HEK293 (cell line): ENCODE measurements around the gene CDH3.

Source experiments
- BCL11B ChIP-seq: fragments of 450-650 bp; formaldehyde crosslinking; IDR thresholded peaks from 2 replicates; pipeline ENCODE4 v1.5.1; 2016; ENCODE audit warnings: low read depth, missing biosample characterization, missing genetic modification characterization
- BCL6B ChIP-seq: fragments of 450-650 bp; formaldehyde crosslinking; IDR thresholded peaks from 2 replicates; pipeline ENCODE4 v1.5.1; 2017; ENCODE audit warnings: missing biosample characterization, missing genetic modification characterization
- ELK4 ChIP-seq: IDR thresholded peaks from 2 replicates; pipeline ENCODE4 v1.6.1; 2011; ENCODE audit warnings: mild to moderate bottlenecking, low read depth, low read length, borderline replicate concordance
- MZF1 ChIP-seq: fragments of 450-650 bp; formaldehyde crosslinking; IDR thresholded peaks from 2 replicates; pipeline ENCODE4 v1.5.1; 2017; ENCODE audit warnings: missing biosample characterization, missing genetic modification characterization, borderline replicate concordance
- OVOL3 ChIP-seq: fragments of 450-650 bp; formaldehyde crosslinking; IDR thresholded peaks from 2 replicates; pipeline ENCODE4 v1.5.1; 2016; ENCODE audit warnings: missing biosample characterization, missing genetic modification characterization
- PRDM4 ChIP-seq: fragments of 450-650 bp; formaldehyde crosslinking; IDR thresholded peaks from 2 replicates; pipeline ENCODE4 v1.5.1; 2017; ENCODE audit warnings: missing biosample characterization, missing genetic modification characterization
- REST ChIP-seq: fragments of 450-650 bp; formaldehyde crosslinking; IDR thresholded peaks from 2 replicates; pipeline ENCODE4 v1.5.1; 2016; ENCODE audit warnings: missing biosample characterization, missing genetic modification characterization
- SCRT1 ChIP-seq: fragments of 450-650 bp; formaldehyde crosslinking; IDR thresholded peaks from 2 replicates; pipeline ENCODE4 v1.5.1; 2016; ENCODE audit warnings: missing biosample characterization, missing genetic modification characterization, borderline replicate concordance
- SCRT2 ChIP-seq: fragments of 450-650 bp; formaldehyde crosslinking; IDR thresholded peaks from 2 replicates; pipeline ENCODE4 v1.5.1; 2016; ENCODE audit warnings: missing biosample characterization, missing genetic modification characterization
- SETDB1 ChIP-seq: IDR thresholded peaks from one replicate; pipeline ENCODE4 v1.6.1; 2017; ENCODE audit warnings: mild to moderate bottlenecking, low read length, moderate library complexity, mixed read lengths; ENCODE audit not compliant: insufficient read length
- TRIM28 ChIP-seq: IDR thresholded peaks from 2 replicates; pipeline ENCODE4 v1.6.1; 2011; ENCODE audit warnings: low read length, control low read depth, borderline replicate concordance
- ZBTB44 ChIP-seq: fragments of 450-650 bp; IDR thresholded peaks from 2 replicates; pipeline ENCODE4 v1.5.1; 2018; ENCODE audit warnings: missing biosample characterization, mild to moderate bottlenecking, missing genetic modification characterization
- ZFHX2 ChIP-seq: fragments of 450-650 bp; formaldehyde crosslinking; conservative IDR thresholded peaks from 2 replicates; pipeline ENCODE4 v1.5.1; 2016; ENCODE audit warnings: missing biosample characterization, missing genetic modification characterization
- ZNF112 ChIP-seq: fragments of 450-650 bp; formaldehyde crosslinking; IDR thresholded peaks from 2 replicates; pipeline ENCODE4 v1.5.0; 2017; ENCODE audit warnings: missing biosample characterization, missing genetic modification characterization
- ZNF16 ChIP-seq: fragments of 450-650 bp; formaldehyde crosslinking; IDR thresholded peaks from 2 replicates; pipeline ENCODE4 v1.5.1; 2016; ENCODE audit warnings: low read depth, missing biosample characterization, missing genetic modification characterization
- ZNF280C ChIP-seq: fragments of 450-650 bp; formaldehyde crosslinking; IDR thresholded peaks from 2 replicates; pipeline ENCODE4 v1.5.1; 2016; ENCODE audit warnings: missing biosample characterization, missing genetic modification characterization
- ZNF335 ChIP-seq: fragments of 450-650 bp; formaldehyde crosslinking; conservative IDR thresholded peaks from 2 replicates; pipeline ENCODE4 v1.5.1; 2016; ENCODE audit warnings: missing biosample characterization, missing genetic modification characterization
- ZNF426 ChIP-seq: fragments of 450-650 bp; formaldehyde crosslinking; IDR thresholded peaks from 2 replicates; pipeline ENCODE4 v1.5.1; 2017; ENCODE audit warnings: missing biosample characterization, missing genetic modification characterization, mild to moderate bottlenecking, inconsistent platforms, moderate library complexity
- ZNF513 ChIP-seq: fragments of 450-650 bp; IDR thresholded peaks from 2 replicates; pipeline ENCODE4 v1.5.1; 2018; ENCODE audit warnings: missing biosample characterization, missing genetic modification characterization
- ZNF580 ChIP-seq: fragments of 450-650 bp; formaldehyde crosslinking; IDR thresholded peaks from 2 replicates; pipeline ENCODE4 v1.5.1; 2016; ENCODE audit warnings: missing biosample characterization, missing genetic modification characterization
- ZNF585B ChIP-seq: fragments of 450-650 bp; formaldehyde crosslinking; IDR thresholded peaks from 2 replicates; pipeline ENCODE4 v1.5.1; 2016; ENCODE audit warnings: missing biosample characterization, missing genetic modification characterization
- ZNF610 ChIP-seq: fragments of 450-650 bp; formaldehyde crosslinking; IDR thresholded peaks from 2 replicates; pipeline ENCODE4 v1.5.1; 2016; ENCODE audit warnings: missing biosample characterization, missing genetic modification characterization, borderline replicate concordance
- ZNF629 ChIP-seq: fragments of 450-650 bp; formaldehyde crosslinking; IDR thresholded peaks from 2 replicates; pipeline ENCODE4 v1.5.1; 2017; ENCODE audit warnings: missing biosample characterization, missing genetic modification characterization
- ZNF843 ChIP-seq: fragments of 450-650 bp; formaldehyde crosslinking; IDR thresholded peaks from 2 replicates; pipeline ENCODE4 v1.5.1; 2016; ENCODE audit warnings: missing biosample characterization, missing genetic modification characterization
- ZSCAN16 ChIP-seq: fragments of 450-650 bp; formaldehyde crosslinking; IDR thresholded peaks from 2 replicates; pipeline ENCODE4 v1.5.1; 2016; ENCODE audit warnings: missing biosample characterization, missing genetic modification characterization

The CDH3 gene

GRCh38 chr16:68658341-68658973 lies 13.3 kb downstream of the CDH3 start (continued):
- TF ChIP-seq ZBTB44 (tag by site-specific recombination) (peak; percentile 61; the same call in 1 of the 2 replicates), ZNF580 (tag by site-specific recombination) (no peak), ZNF610 (no peak), MZF1 (tag by site-specific recombination) (peak; percentile 81), OVOL3 (tag by site-specific recombination) (no peak), ZNF629 (tag by site-specific recombination) (0 out of 2 replicates have a peak, but pooled peaks have one; percentile 19), BCL6B (tag by site-specific recombination) (no peak), PRDM4 (tag by site-specific recombination) (0 out of 2 replicates have a peak, but pooled peaks have one; percentile 16), REST (tag by site-specific recombination) (no peak), ZSCAN16 (tag by site-specific recombination) (no peak), ZNF513 (no peak), TRIM28 (no peak), ZNF843 (tag by site-specific recombination) (0 out of 2 replicates have a peak, but pooled peaks have one; percentile 47), ZNF585B (no peak), ZNF112 (tag by site-specific recombination) (no peak), ZNF280C (tag by site-specific recombination) (no peak), ZNF335 (tag by site-specific recombination) (peak; percentile 30), SETDB1 (no peak), BCL11B (no peak), SCRT2 (tag by site-specific recombination) (no peak), ZFHX2 (tag by site-specific recombination) (no peak), ZNF16 (tag by site-specific recombination) (no peak), SCRT1 (no peak), ZNF426 (tag by site-specific recombination) (no peak), ELK4 (no peak)
